ENCODE measurements around the gene PBX1.

DNA sequence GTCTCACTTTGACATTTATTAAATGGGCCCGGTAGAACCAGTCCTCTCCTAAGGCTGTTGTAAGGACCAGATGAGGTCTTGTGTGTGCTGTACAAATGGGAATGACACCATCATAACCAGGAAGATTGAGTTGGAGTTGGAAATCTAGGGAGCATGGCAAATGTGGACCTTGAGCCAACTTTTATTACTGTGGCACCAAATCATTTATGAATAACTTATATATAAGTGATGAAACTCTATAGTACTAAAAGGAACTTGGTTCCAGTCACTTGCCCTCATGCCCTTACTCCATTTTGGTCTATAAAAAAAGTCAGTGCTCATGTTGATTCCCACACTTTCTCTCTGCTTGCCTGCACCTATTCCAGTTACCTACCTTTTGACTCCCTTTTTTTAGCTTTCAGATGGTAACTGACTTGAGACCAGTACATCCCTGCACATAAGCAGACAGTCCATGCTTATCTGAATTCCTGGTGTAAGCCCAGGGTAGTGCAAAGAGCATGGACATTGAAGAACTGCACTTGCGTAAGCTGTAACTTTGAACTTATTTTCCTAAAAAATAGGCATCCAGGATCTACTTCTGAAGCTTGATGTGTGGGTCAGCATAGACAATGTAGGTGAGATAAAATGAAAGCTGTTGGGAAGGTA, 210.6 kb downstream of the PBX1 start:
- no peak for TF ChIP-seq POLR2A (IDR thresholded peaks at IDR 0.05)
- TF ChIP-seq, protein P1, sequence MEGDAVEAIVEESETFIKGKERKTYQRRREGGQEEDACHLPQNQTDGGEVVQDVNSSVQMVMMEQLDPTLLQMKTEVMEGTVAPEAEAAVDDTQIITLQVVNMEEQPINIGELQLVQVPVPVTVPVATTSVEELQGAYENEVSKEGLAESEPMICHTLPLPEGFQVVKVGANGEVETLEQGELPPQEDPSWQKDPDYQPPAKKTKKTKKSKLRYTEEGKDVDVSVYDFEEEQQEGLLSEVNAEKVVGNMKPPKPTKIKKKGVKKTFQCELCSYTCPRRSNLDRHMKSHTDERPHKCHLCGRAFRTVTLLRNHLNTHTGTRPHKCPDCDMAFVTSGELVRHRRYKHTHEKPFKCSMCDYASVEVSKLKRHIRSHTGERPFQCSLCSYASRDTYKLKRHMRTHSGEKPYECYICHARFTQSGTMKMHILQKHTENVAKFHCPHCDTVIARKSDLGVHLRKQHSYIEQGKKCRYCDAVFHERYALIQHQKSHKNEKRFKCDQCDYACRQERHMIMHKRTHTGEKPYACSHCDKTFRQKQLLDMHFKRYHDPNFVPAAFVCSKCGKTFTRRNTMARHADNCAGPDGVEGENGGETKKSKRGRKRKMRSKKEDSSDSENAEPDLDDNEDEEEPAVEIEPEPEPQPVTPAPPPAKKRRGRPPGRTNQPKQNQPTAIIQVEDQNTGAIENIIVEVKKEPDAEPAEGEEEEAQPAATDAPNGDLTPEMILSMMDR (IDR thresholded peaks at IDR 0.05) = no peak

Data from sigmoid colon (tissue), 3 donors.